ENCODE results near the gene ECHDC3. TPM values are rescaled to one million over a fixed set of nuclear protein-coding genes. Genes with fewer than 3 reads are reported as not detected.
"Not testable (repeated sequence)": the region's sequence is repeated elsewhere in the genome, so short reads cannot be mapped to it uniquely, and the experiment has no call there.

ECHDC3 gene
- total and polyA plus RNA-seq, 2 donors (not counting 3 experiments of a cell fraction or from before 2014, with no cell fraction given): 6.0 to 7.3 TPM

GRCh38 chr10:11730779-11731178 is 11.4 kb upstream of the ECHDC3 start:
- CTCF ChIA-PET: interaction anchor here (1.4 to 4.2 kb wide), 2 partner anchors 27 to 215 kb away, joined by 4 to 20 read pairs; no protein-coding TSS in a partner anchor

GRCh38 chr10:11736767-11737166 is 5.4 kb upstream of the ECHDC3 start:
- DNase-seq (ENCODE audit: low read depth, low spot score); intact Hi-C loops (cut with micrococcal nuclease); FAIRE-seq; BruUV-seq (replicated peaks); H3K9ac ChIP-seq (replicated peaks; ENCODE audit: extremely low read depth, insufficient read depth, low read length); H3K4me1 ChIP-seq (ENCODE audit: control insufficient read depth, extremely low read depth, insufficient read depth, low read length); H2AFZ ChIP-seq (ENCODE audit: low read depth, low read length); H3K36me3 ChIP-seq (ENCODE audit: control insufficient read depth in 2 of 2, extremely low read depth in 1 of 2, insufficient read depth in 2 of 2, low read length in 2 of 2); H3K9me1 ChIP-seq (replicated peaks; ENCODE audit: control insufficient read depth, extremely low read depth, insufficient read depth, low read length); H3K79me2 ChIP-seq (ENCODE audit: control insufficient read depth, insufficient read depth, low read length); H3K27ac ChIP-seq (ENCODE audit: insufficient read depth, low read depth, low read length); H3K27me3 ChIP-seq (ENCODE audit: control insufficient read depth in 2 of 2, insufficient read depth in 2 of 2, low read length in 2 of 2); H3K4me2 ChIP-seq (ENCODE audit: insufficient read depth, low read length); POLR2A ChIA-PET; dilution Hi-C loops (cut with MboI; ENCODE audit: extremely low pct_ligation_motif_present, low sequenced_read_pairs); H4K20me1 ChIP-seq (replicated peaks; ENCODE audit: control insufficient read depth, extremely low read depth, insufficient read depth, low read length); CTCF ChIA-PET; H3K4me3 ChIP-seq (replicated peaks in 1 of 3; ENCODE audit: insufficient read depth in 1 of 3, low read depth in 1 of 3, low read length in 3 of 3); H3K9me3 ChIP-seq (replicated peaks; ENCODE audit: control insufficient read depth, insufficient read depth, low read length): not testable (repeated sequence)

More at GRCh38 chr10:11730779-11731178, 11.4 kb upstream of the ECHDC3 start:
- Histone ChIP-seq H3K27ac (ENCODE audit: insufficient read depth, low read depth, low read length) (no peak overlapping the region), H3K9me1 (replicated peaks; ENCODE audit: control insufficient read depth, extremely low read depth, insufficient read depth, low read length) (no peaks in the 10 kb centered on the region), H2AFZ (ENCODE audit: low read depth, low read length) (no peak overlapping the region), H4K20me1 (replicated peaks; ENCODE audit: control insufficient read depth, extremely low read depth, insufficient read depth, low read length) (no peaks in the 10 kb centered on the region), H3K4me1 (ENCODE audit: control insufficient read depth, extremely low read depth, insufficient read depth, low read length) (no peaks in the 10 kb centered on the region), H3K4me3 (replicated peaks in 1 of 3; ENCODE audit: insufficient read depth in 1 of 3, low read depth in 1 of 3, low read length in 3 of 3) (no peak overlapping the region), H3K27me3 (ENCODE audit: control insufficient read depth in 2 of 2, insufficient read depth in 2 of 2, low read length in 2 of 2) (peaks cover 0 to 1% of the 10 kb centered on the region in 2 experiments), H3K79me2 (ENCODE audit: control insufficient read depth, insufficient read depth, low read length) (no peaks in the 10 kb centered on the region), H3K36me3 (ENCODE audit: control insufficient read depth in 2 of 2, extremely low read depth in 1 of 2, insufficient read depth in 2 of 2, low read length in 2 of 2) (no peaks in the 10 kb centered on the region), H3K4me2 (ENCODE audit: insufficient read depth, low read length) (no peak overlapping the region), H3K9ac (replicated peaks; ENCODE audit: extremely low read depth, insufficient read depth, low read length) (no peak overlapping the region), H3K9me3 (replicated peaks; ENCODE audit: control insufficient read depth, insufficient read depth, low read length) (no peaks in the 10 kb centered on the region)
- BruUV-seq (replicated peaks): no TSS peak
- DNase-seq (ENCODE audit: low read depth, low spot score) (no peak), FAIRE-seq (no peak)
- TF ChIP-seq EZH2 (IDR thresholded peaks at IDR 0.05; ENCODE audit: borderline replicate concordance, low read depth, low read length, severe bottlenecking) (no peak), MAX (IDR thresholded peaks at IDR 0.05; ENCODE audit: insufficient read depth, insufficient read length) (no peak), FOS (IDR thresholded peaks at IDR 0.05; ENCODE audit: borderline replicate concordance, insufficient read depth, low read length) (no peak), JUN (IDR thresholded peaks at IDR 0.05; ENCODE audit: borderline replicate concordance, insufficient read depth, insufficient read length, low read depth) (no peak), GATA2 (IDR thresholded peaks at IDR 0.05; ENCODE audit: insufficient read depth, insufficient read length, low read depth, low read length) (no peak)
- intact Hi-C loops (cut with micrococcal nuclease): no loop called here
- dilution Hi-C loops (cut with MboI; ENCODE audit: extremely low pct_ligation_motif_present, low sequenced_read_pairs): no loop called here
- POLR2A ChIA-PET: no interaction called here

GRCh38 chr10:11737258-11738032 is 4.7 kb upstream of the ECHDC3 start:
- H3K27ac ChIP-seq (ENCODE audit: insufficient read depth, low read depth, low read length); DNase-seq (ENCODE audit: low read depth, low spot score); H3K4me3 ChIP-seq (replicated peaks in 1 of 3; ENCODE audit: insufficient read depth in 1 of 3, low read depth in 1 of 3, low read length in 3 of 3); CTCF ChIA-PET; H3K9ac ChIP-seq (replicated peaks; ENCODE audit: extremely low read depth, insufficient read depth, low read length); H3K9me3 ChIP-seq (replicated peaks; ENCODE audit: control insufficient read depth, insufficient read depth, low read length); H3K4me1 ChIP-seq (ENCODE audit: control insufficient read depth, extremely low read depth, insufficient read depth, low read length); BruUV-seq (replicated peaks); H3K9me1 ChIP-seq (replicated peaks; ENCODE audit: control insufficient read depth, extremely low read depth, insufficient read depth, low read length); FAIRE-seq; POLR2A ChIA-PET; H3K4me2 ChIP-seq (ENCODE audit: insufficient read depth, low read length); dilution Hi-C loops (cut with MboI; ENCODE audit: extremely low pct_ligation_motif_present, low sequenced_read_pairs); H2AFZ ChIP-seq (ENCODE audit: low read depth, low read length); H3K36me3 ChIP-seq (ENCODE audit: control insufficient read depth in 2 of 2, extremely low read depth in 1 of 2, insufficient read depth in 2 of 2, low read length in 2 of 2); H4K20me1 ChIP-seq (replicated peaks; ENCODE audit: control insufficient read depth, extremely low read depth, insufficient read depth, low read length); intact Hi-C loops (cut with micrococcal nuclease); H3K27me3 ChIP-seq (ENCODE audit: control insufficient read depth in 2 of 2, insufficient read depth in 2 of 2, low read length in 2 of 2); H3K79me2 ChIP-seq (ENCODE audit: control insufficient read depth, insufficient read depth, low read length): not testable (repeated sequence)
